HG03097 (cell line): ENCODE measurements around the gene NNT.
"Not testable (repeated sequence)": the region's sequence is repeated elsewhere in the genome, so short reads cannot be mapped to it uniquely, and the experiment has no call there.

ENCODE experiments used
- ATAC-seq: cut with Tn5 transposase; IDR thresholded peaks from one replicate; pipeline ENCODE4 v1.9.1; 2021; ENCODE audit not compliant: unreplicated experiment, low FRiP score

Gene NNT

DNA sequence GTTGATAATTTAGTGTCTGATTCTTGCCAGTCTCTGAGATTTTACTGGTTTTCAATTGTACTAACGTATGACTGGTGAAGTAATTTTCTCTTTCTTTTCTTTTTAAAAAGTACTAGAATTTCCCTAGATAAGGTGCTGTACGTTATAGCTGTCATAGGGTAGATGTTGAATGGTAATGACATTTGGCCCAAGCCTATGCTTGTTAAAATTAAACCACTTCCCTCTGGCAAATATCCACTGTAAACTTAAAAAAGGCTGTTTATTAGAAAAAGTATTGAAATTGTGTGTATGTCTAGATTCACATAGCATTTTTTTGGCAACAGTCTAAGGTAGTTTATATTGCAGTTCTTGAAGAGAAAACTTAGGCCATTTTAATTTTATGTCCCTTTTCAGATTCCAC is 97.6 kb downstream of the NNT start:
- ATAC-seq: no peak

DNA sequence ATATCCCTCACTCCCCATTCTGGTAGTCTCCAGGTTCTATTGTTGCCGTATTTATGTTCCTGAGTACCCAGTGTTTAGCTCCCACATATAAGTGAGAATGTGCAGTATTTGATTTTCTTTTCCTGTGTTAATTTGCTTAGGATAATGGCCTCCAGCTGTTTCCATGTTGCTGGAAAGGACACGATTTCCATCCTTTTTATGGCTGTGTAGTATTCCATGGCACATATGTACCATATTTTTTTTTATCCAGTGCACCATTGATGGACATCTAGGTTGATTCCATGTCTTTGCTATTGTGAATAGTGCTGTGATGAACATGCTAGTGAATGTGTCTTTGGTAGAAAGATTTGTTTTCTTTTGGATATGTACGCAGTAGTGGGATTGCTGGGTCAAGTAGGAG is 98.2 kb downstream of the NNT start:
- no peak for ATAC-seq

DNA sequence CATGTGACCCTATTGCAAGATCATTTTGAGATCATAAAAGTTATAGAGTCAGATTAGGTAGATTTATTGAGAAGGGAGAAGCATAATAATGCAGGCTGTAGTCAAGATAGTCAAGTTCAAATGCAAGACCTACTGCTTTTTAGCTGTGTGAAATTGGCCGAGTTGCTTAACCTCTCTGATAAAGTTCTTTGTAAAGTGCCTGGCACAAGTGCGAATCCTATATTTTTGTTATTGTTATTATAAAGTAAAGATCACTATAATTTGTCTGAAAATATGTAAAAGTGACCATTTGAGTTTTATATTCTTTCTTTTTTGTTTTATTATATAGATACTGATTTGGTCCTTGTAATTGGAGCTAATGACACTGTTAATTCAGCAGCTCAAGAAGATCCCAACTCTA is 99.3 kb downstream of the NNT start:
- no peak for ATAC-seq

DNA sequence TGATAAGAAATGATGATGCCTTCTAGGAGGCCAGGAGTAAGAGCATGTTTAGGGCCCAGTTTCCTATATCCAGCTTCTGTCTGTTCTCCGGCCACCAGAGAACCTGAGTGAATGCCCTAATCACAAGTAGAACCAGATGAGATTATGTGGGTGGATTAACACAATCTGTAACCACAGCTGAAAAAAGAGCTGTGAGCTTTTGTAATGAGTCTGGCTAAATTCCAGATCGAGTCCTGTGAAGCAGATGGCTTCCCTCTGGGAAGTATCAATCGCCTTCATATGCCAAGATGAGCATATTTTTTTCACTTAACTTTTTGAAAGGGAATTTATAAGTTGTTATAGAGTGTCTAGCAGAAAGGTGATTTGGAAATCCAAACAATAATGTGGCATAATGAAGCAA is 99.8 kb downstream of the NNT start:
- no peak for ATAC-seq

DNA sequence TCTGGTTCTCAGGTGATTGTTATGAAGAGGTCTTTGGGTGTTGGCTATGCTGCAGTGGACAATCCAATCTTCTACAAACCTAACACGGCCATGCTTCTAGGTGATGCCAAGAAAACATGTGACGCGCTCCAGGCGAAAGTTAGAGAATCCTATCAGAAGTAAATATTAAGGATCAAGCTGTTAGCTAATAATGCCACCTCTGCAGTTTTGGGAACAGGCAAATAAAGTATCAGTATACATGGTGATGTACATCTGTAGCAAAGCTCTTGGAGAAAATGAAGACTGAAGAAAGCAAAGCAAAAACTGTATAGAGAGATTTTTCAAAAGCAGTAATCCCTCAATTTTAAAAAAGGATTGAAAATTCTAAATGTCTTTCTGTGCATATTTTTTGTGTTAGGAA is 101.3 kb downstream of the NNT start:
- no peak for ATAC-seq

GRCh38 chr5:43706576-43706975 is 103.6 kb downstream of the NNT start:
- ATAC-seq: not testable (repeated sequence)

- ATAC-seq: no peak
Measured at GRCh38 chr5:43711496-43711895, 108.5 kb downstream of the NNT start.

DNA sequence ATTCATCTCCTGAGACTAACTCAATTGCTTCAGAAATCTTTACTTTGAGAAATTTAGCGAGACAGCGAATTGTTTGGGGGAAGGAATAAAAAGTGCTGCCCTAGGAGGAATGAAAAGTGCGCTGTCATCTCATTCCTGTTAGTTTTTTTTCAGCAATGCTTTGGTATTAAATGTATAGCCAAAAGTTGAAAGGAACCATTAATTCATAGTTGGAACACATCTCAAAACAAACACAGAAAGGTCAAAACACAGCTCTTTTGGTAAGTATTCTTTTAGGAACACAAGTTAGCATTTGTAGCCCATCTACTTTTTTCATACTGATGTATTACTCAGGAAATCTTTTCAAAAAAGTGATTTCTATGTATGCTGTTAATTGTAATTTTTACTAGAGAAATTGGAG is 109.1 kb downstream of the NNT start:
- no peak for ATAC-seq

GRCh38 chr5:43719783-43720182 is 116.8 kb downstream of the NNT start:
- ATAC-seq: not testable (repeated sequence)

GRCh38 chr5:43728581-43728980 is 125.6 kb downstream of the NNT start:
- no peak for ATAC-seq

DNA sequence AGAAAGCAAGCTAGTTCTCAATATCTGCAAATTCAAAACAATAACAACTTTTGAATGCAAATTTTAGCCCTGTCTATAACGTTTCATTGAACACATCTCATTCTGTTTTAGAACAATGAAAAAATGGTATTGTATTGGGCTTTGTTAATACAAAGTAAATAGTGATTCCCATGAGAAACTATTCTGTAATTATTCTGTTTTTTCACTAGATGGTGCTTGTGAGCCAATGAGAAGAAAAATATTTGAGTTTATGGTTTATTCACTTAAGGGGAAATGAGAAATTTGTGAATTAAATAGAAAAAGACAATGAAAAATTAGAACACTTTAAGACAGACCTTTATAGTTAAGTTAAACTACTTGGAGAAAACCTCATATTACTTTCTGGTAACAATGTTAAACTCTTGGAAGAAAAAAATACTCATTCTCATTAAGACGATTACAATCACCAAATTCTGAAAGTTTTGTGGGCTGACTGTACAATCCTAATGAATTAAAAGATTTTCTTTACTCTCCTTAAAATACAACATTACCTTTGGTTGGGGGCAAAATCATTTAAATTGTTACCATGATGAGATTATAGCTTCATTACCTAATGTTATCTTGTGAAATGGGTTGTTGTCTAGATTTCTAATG is 127.0 kb downstream of the NNT start:
- no peak for ATAC-seq

DNA sequence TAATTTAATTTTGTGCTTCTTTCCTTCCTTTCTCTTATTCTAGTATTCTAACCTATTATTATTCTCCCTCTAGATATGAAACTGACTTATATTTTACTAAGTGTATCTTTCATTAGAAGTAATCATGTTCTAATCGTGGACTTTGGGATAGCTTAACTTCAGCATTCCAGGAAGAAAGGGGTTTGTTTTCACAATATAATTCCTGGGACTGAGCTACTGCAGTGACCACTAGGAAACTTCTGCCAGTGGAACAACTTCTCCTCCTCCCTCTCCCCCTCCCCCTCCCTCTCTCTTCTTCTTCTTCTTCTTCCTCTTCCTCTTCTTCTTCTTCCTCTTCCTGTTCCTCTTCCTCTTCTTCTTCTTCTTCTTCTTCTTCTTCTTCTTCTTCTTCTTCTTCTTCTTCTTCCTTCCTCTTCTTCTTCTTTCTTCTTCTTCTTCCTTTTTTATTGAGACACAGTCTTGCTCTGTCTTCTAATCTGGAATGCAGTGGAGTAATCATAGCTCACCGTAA is 127.9 kb downstream of the NNT start:
- ATAC-seq: no peak

GRCh38 chr5:43731573-43731972 is 128.6 kb downstream of the NNT start:
- no peak for ATAC-seq

- not testable (repeated sequence) for ATAC-seq
Measured at GRCh38 chr5:43745923-43746548, 143.1 kb downstream of the NNT start.

- no peak for ATAC-seq
Measured at GRCh38 chr5:43750809-43751208, 147.8 kb downstream of the NNT start.

- no peak for ATAC-seq
Measured at GRCh38 chr5:43753069-43753468, 150.1 kb downstream of the NNT start.
